CD4-positive, alpha-beta T cell treated with Interleukin-6 for 4 hours (primary cell): ENCODE measurements around the gene WNT10A.
"Not testable (repeated sequence)": the region's sequence is repeated elsewhere in the genome, so short reads cannot be mapped to it uniquely, and the experiment has no call there.

ENCODE experiments used
- DNase-seq: peaks from one replicate; pipeline ENCODE4 v3.0.0-alpha.2; 2020; ENCODE audit warnings: mixed read lengths

Gene WNT10A

GRCh38 chr2:218894880-218895157 is 14.2 kb downstream of the WNT10A start:
- DNase-seq: no peak

GRCh38 chr2:218895326-218895725 is 14.7 kb downstream of the WNT10A start:
- DNase-seq: no peak

- no peak for DNase-seq
These were observed 15.3 kb downstream of the WNT10A start for GRCh38 chr2:218895759-218896500.

- peak; percentile 78 for DNase-seq
These were observed 16.1 kb downstream of the WNT10A start for GRCh38 chr2:218896501-218897393.

GRCh38 chr2:218897394-218898108 is 16.9 kb downstream of the WNT10A start:
- DNase-seq: peak; percentile 44

GRCh38 chr2:218898109-218898878 is 17.6 kb downstream of the WNT10A start:
- DNase-seq: peak; percentile 83

DNA sequence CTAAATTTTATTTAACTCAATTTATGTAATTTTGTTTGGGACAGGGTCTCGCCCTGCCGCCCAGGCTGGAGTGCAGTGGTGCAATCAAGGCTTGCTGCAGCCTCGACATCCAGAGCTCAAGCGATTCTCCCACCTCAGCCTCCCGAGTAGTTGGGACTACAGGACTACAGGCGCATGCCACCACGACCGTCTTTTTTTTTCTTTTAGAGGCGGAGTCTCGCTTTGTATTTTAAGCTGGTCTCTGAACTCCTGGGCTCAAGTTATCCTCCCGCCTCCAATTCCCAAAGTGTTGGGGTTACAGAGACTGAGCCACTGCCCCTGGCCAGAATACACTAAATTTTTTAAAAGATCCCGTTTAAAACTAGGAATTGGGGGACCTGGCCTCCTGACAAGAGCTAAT is 18.5 kb downstream of the WNT10A start:
- DNase-seq: no peak

GRCh38 chr2:218902427-218902826 is 21.8 kb downstream of the WNT10A start:
- DNase-seq: no peak

GRCh38 chr2:218904176-218904575 is 23.5 kb downstream of the WNT10A start:
- no peak for DNase-seq

DNA sequence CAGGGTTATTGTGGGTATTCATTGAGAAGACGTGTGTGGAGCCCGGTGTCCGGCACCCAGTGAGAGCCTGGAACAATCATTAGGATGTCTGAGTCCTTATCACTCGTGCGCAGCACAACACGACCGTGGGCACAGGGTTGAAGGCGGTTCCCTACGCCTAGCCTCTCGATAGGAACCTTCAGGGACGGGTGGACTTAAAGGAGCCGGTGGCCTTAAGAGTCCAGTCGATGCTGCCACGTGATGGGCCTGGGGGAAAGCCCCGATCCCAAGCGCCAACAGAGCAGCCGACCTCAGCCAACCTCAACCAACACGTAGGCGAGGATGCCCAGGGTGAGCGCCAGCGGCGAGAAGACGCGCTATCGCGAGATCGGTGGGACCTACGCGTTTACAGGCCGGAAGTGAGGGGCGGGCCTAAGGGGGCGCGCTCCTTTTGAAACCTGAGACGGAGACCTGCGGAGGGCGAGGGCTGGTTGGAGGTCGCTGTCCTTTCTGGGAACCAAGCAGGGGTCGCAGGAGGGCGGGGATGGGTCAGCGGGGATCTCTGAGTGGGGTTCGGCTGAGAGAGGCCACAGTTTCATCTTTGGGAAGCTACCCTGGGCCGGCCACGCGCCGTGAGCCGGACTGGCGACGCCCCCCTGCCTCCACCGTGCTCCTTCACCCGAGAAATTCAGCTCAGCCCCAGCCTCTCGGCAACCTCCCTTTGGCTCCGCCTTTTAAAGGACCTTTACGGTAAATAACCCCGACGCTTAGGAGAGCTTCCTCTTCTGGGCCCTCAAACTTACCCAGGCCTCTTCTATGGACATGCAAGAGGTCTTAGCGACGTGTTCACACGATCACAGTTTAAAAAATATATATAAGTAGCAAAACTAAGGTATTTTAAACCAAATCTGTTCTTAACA is 28.3 kb downstream of the WNT10A start:
- peak; percentile 90 for DNase-seq

DNA sequence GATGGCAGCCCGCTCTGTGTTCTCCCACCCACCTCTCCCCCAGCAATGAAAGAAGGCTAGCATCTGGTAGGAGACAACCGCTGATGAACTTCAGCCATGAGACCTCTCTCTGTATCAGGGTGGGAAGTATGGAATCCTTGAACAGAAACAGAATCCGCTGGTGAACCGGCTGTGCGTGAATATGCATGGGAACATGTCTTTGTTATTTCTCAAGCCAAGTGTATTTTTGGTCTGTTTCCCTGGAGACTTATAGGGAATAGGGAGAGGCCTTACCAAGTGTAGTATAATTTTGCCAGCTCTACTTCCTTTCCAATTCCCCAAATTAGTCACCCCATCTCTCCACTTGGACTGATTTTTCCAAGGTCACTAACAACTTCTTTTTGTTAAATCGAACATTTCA is 30.1 kb downstream of the WNT10A start:
- DNase-seq: no peak

DNA sequence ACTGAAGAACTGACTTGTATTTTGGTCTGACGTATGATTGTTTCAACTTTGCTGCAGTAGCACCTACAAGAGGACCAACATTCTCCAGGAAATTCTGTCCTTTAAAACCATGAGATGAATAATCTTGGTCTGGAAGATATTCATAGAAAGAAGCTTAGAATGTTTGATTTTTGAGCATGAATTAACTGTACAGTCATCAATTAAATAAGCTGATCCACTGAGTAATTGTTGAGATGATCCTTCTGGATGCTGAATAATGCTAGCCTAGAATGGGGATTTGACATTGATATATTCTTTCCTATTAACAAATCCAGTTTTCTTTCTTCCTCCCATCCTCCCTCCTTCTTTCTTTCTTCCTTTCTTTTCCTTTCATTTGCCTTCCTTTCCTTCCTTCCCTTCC is 39.9 kb downstream of the WNT10A start:
- no peak for DNase-seq

GRCh38 chr2:218924757-218925156 is 44.1 kb downstream of the WNT10A start:
- DNase-seq: no peak

DNA sequence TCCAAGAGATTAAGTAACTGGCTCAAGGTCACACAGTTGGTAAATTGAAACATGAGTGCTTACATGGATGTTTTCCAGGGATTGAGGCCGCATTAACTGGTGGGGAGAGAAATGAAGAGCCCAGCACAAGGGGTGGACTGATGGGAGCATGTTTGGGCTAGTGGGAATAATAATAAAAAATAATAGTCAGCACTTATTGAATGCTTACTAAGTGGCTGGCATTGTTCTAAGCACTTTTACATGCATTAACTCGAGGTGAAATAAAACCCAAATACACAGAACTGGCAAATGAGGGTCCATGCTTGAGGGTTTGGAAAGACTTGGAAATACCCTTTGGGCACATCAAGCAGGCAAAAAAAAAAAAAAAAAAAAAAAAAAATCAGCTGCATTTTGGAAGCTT is 44.8 kb downstream of the WNT10A start:
- DNase-seq: no peak

DNA sequence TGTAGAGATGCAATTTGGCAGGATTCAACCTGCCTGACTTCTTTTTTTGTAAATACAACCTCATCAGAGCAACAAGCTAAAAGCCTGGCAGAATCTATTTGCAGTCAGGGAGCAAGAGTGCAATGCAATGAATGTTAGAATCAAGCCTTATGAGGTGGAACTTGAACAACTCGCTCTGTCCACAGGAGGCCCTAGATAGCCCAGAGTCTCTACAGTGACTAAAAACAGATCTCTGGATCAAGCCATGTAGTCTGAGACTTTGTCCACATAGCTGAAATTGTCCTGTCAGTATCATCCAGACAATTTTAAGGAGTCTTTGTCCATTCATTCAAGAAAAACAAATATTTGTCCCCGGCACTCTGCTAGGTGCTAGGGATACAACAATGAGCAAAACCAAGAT is 46.8 kb downstream of the WNT10A start:
- no peak for DNase-seq

- no peak for DNase-seq
These were observed 47.2 kb downstream of the WNT10A start for GRCh38 chr2:218927876-218928275.

DNA sequence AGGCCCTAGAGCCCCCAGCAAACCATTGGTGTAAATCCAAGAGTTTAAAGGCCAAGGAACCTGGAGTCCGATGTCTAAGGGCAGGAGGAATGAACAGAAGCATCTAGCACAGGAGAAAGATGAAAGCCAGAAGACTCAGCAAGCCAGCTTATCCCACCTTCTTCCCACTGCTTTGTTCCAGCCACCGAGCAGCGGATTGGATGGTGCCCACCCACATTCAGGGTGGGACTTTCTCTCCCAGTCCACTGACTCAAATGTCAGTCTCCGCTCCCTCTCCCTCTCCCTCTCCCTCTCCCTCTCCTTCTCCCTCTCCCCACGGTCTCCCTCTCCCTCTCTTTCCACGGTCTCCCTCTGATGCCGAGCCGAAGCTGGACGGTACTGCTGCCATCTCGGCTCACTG is 49.8 kb downstream of the WNT10A start:
- DNase-seq: not testable (repeated sequence)

DNA sequence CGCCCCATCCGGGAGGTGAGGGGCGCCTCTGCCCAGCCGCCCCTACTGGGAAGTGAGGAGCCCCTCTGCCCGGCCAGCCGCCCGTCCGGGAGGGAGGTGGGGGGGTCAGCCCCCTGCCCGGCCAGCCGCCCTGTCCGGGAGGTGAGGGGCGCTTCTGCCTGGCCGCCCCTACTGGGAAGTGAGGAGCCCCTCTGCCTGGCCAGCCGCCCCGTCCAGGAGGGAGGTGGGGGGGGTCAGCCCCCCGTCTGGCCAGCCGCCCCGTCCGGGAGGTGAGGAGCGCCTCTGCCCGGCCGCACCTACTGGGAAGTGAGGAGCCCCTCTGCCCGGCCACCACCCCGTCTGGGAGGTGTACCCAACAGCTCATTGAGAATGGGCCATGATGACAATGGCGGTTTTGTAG is 51.1 kb downstream of the WNT10A start:
- DNase-seq: not testable (repeated sequence)
